Natural killer cell (primary cell): ENCODE data around the gene ABCC8. TPM values are rescaled to one million over a fixed set of nuclear protein-coding genes. Genes with fewer than 3 reads are reported as not detected.
"Not testable (repeated sequence)": the region's sequence is repeated elsewhere in the genome, so short reads cannot be mapped to it uniquely, and the experiment has no call there.

ENCODE experiments used
- ATAC-seq, 3 donors: fragments of 150-1000 bp in 2 of 3; fragments of 200-7000 bp in 1 of 3; cut with Tn5 transposase; 1 replicate in 1 of 3; 2 replicates in 2 of 3; pipeline ENCODE4 v1.10.0; 2021; ENCODE audit warnings: mild to moderate bottlenecking in 2 of 3, moderate library complexity in 2 of 3
- DNase-seq, 2 donors: peaks; one replicate each; pipeline versions ENCODE4 v3.0.0 to v3.0.0-alpha.2; 2013 to 2021; ENCODE audit warnings: mixed read lengths in 1 of 2
- H3K27ac ChIP-seq: one replicate; pipeline ENCODE4 v1.5.1; 2013; ENCODE audit warnings: mild to moderate bottlenecking, low read length
- H3K27me3 ChIP-seq: one replicate; pipeline ENCODE4 v1.6.1; 2013; ENCODE audit warnings: low read length; ENCODE audit not compliant: control insufficient read depth, insufficient read depth
- H3K36me3 ChIP-seq: one replicate; pipeline ENCODE4 v1.6.1; 2013; ENCODE audit warnings: low read length; ENCODE audit not compliant: control insufficient read depth, insufficient read depth
- H3K4me1 ChIP-seq: one replicate; pipeline ENCODE4 v1.6.1; 2013; ENCODE audit warnings: low read length; ENCODE audit not compliant: control insufficient read depth, insufficient read depth
- H3K4me3 ChIP-seq: one replicate; pipeline ENCODE4 v1.5.1; 2013; ENCODE audit warnings: low read length
- H3K9me3 ChIP-seq: one replicate; pipeline ENCODE4 v1.6.1; 2013; ENCODE audit warnings: low read length; ENCODE audit not compliant: control insufficient read depth, insufficient read depth
- H3K27ac Mint-ChIP-seq, 2 donors: one replicate each; pipeline ENCODE4 v1.8.0; 2022; ENCODE audit warnings: mild to moderate bottlenecking in 2 of 2, mixed read lengths in 2 of 2, moderate library complexity in 1 of 2
- H3K27me3 Mint-ChIP-seq, 2 donors: one replicate each; pipeline ENCODE4 v1.8.0; 2022; ENCODE audit warnings: low read depth in 2 of 2, mixed read lengths in 2 of 2
- H3K36me3 Mint-ChIP-seq: one replicate; pipeline ENCODE4 v1.8.0; 2022; ENCODE audit warnings: mixed read lengths
- H3K4me1 Mint-ChIP-seq, 2 donors: one replicate each; pipeline ENCODE4 v1.8.0; 2022; ENCODE audit warnings: mixed read lengths in 2 of 2
- H3K4me3 Mint-ChIP-seq: one replicate; pipeline ENCODE4 v1.8.0; 2022; ENCODE audit warnings: mild to moderate bottlenecking, moderate library complexity, mixed read lengths
- H3K9me3 Mint-ChIP-seq, 2 donors: one replicate each; pipeline ENCODE4 v1.8.0; 2022; ENCODE audit warnings: mixed read lengths in 2 of 2
- WGBS: methylation state at CpG from one replicate; pipeline ENCODE4 v1.1.7; 2013; ENCODE audit warnings: missing lambda C conversion rate; ENCODE audit not compliant: insufficient coverage; 5-methylcytosine and 5-hydroxymethylcytosine counted together
- intact Hi-C: fragments of 100-400 bp; cut with micrococcal nuclease; formaldehyde crosslinking; loops from one replicate; pipeline ENCODE4 v1.14.2; 2022
- total RNA-seq, 4 donors: library from RNA; stranded (reverse); fragments of 120-200 nt in 1 of 4; gene quantifications; one replicate each; pipeline versions ENCODE4 v1.2.3 to v1.2.4, GENCODE V29; 2013 to 2022
- TF ChIP-seq, protein P1 (sequence below): fragments of 200-600 bp; IDR thresholded peaks from one replicate; pipeline ENCODE4 v1.8.0; 2022; ENCODE audit warnings: antibody characterized with exemption

ABCC8 gene
- total RNA-seq, 3 donors from 2014 or later (not counting 1 experiment from before 2014, with no cell fraction given): not detected

DNA sequence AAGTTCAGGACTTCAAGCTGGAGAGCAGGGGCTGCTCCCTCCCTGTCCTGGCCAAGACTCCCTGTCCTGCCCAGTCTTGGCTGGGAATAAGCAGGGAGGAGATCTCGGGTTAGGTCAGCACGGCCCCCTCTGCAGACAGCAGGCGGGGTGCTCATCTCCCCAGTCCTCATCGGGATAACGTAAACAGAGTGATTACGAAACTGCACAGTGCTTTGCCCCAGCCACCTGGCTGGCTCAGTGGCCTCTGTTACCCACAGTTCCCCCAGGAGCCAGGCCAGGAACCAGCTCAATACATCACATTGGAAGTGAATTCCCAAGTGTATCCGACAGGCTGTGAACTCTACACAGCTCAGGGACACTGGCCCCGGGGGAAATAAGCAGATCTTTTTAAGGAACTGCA lies 45.5 kb downstream of the ABCC8 start:
- H3K36me3 Mint-ChIP-seq: no peaks in the 10 kb centered on the region
- ATAC-seq: no peak
- TF ChIP-seq, protein P1, sequence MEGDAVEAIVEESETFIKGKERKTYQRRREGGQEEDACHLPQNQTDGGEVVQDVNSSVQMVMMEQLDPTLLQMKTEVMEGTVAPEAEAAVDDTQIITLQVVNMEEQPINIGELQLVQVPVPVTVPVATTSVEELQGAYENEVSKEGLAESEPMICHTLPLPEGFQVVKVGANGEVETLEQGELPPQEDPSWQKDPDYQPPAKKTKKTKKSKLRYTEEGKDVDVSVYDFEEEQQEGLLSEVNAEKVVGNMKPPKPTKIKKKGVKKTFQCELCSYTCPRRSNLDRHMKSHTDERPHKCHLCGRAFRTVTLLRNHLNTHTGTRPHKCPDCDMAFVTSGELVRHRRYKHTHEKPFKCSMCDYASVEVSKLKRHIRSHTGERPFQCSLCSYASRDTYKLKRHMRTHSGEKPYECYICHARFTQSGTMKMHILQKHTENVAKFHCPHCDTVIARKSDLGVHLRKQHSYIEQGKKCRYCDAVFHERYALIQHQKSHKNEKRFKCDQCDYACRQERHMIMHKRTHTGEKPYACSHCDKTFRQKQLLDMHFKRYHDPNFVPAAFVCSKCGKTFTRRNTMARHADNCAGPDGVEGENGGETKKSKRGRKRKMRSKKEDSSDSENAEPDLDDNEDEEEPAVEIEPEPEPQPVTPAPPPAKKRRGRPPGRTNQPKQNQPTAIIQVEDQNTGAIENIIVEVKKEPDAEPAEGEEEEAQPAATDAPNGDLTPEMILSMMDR: no peak
- no peak overlapping the region for H3K27ac Mint-ChIP-seq
- no peak overlapping the region for H3K4me3 Mint-ChIP-seq
- no peaks in the 10 kb centered on the region for H3K9me3 Mint-ChIP-seq
- no peaks in the 10 kb centered on the region for H3K4me1 ChIP-seq
- DNase-seq: no peak
- H3K4me1 Mint-ChIP-seq: no peaks in the 10 kb centered on the region
- no peak overlapping the region for H3K4me3 ChIP-seq
- no peaks in the 10 kb centered on the region for H3K36me3 ChIP-seq
- H3K27me3 Mint-ChIP-seq: peaks cover 2 to 5% of the 10 kb centered on the region in 2 donors
- H3K27me3 ChIP-seq: no peaks in the 10 kb centered on the region
- no peak overlapping the region for H3K27ac ChIP-seq
- H3K9me3 ChIP-seq: no peaks in the 10 kb centered on the region
- intact Hi-C loops: no loop called here
- 72% methylated on average over 8 of the region's 8 CpGs for WGBS

DNA sequence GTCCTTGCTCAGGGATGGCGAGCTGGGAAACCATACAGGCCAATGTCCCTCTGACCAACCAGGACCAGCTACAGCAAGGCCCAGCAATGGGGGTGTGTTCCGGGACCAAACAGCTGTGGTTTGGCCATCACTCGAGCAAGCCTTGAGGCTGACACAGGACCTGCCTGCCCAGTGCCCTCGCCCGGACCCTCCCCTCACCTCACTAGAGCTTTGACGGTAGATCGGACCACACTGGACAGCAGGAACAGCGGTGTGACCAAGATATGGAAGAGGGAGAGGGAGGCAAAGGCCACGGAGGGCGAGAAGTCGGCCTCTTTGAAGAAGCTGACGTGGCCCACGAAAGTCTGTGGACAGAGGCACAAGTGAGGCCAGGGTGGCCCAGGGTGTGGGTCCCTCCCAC lies 46.0 kb downstream of the ABCC8 start:
- Histone ChIP-seq H3K36me3 (no peaks in the 10 kb centered on the region), H3K4me1 (no peaks in the 10 kb centered on the region), H3K9me3 (no peaks in the 10 kb centered on the region), H3K27me3 (no peaks in the 10 kb centered on the region), H3K4me3 (no peak overlapping the region), H3K27ac (no peak overlapping the region)
- no peak overlapping the region for H3K27ac Mint-ChIP-seq
- TF ChIP-seq, protein P1: no peak
- WGBS: 87% methylated on average over 10 of the region's 13 CpGs
- no peak overlapping the region for H3K4me3 Mint-ChIP-seq
- DNase-seq (no peak), ATAC-seq (no peak)
- H3K36me3 Mint-ChIP-seq: no peaks in the 10 kb centered on the region
- H3K27me3 Mint-ChIP-seq: peaks cover under 1 to 2% of the 10 kb centered on the region in 2 donors
- intact Hi-C loops: no loop called here
- no peaks in the 10 kb centered on the region for H3K9me3 Mint-ChIP-seq
- no peaks in the 10 kb centered on the region for H3K4me1 Mint-ChIP-seq

DNA sequence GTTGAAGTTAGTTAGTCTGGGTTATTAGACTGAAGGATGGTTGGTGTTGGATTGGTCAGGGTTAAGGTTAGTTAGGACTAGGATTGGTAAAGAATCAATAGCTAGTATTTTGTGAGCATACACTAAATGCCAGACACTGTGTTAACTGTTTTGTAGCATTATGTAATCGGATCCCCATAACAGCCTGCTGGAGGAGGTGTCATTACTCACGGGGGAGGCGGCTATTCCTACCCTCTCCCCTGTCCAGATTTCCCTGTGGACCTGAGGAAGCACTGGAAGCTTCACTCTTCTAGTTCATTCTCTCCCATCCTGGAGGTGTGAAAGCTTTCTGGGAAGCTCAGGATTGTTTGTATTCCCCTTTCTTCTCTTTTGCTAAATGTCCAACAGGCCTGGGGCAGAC lies 47.7 kb downstream of the ABCC8 start:
- Mint-ChIP-seq H3K4me1 (no peaks in the 10 kb centered on the region), H3K27me3 (peaks cover 0 to 7% of the 10 kb centered on the region in 2 donors), H3K27ac (no peak overlapping the region), H3K4me3 (no peak overlapping the region), H3K9me3 (no peaks in the 10 kb centered on the region), H3K36me3 (no peaks in the 10 kb centered on the region)
- Histone ChIP-seq H3K27ac (no peak overlapping the region), H3K9me3 (no peaks in the 10 kb centered on the region), H3K36me3 (no peaks in the 10 kb centered on the region), H3K27me3 (no peaks in the 10 kb centered on the region), H3K4me1 (no peaks in the 10 kb centered on the region), H3K4me3 (no peak overlapping the region)
- intact Hi-C loops: no loop called here
- ATAC-seq: no peak
- no peak for DNase-seq
- TF ChIP-seq, protein P1: no peak
- 83% methylated on average over 3 of the region's 3 CpGs for WGBS

DNA sequence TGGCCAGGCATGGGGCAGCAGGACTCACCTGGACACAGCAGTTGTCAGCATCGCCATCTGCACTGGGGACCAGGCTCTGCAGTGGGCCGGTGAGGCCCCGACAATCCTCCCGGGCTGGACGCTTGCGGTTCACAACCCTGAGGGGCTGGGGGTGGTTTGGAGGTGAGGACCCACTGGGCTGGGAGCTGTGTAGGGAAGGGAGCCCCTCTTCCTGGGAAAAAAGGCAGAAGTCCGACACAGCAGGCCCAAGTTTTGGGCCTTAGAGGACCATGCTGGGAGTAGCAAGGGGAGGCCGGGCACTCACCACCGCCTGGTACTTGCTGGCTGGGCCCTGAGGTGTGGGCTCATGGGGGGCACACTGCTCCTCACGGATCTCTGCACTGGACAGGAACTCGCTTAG lies 48.4 kb downstream of the ABCC8 start:
- Histone ChIP-seq H3K4me1 (no peaks in the 10 kb centered on the region), H3K4me3 (no peak overlapping the region), H3K27me3 (no peaks in the 10 kb centered on the region), H3K9me3 (no peaks in the 10 kb centered on the region), H3K27ac (no peak overlapping the region), H3K36me3 (no peaks in the 10 kb centered on the region)
- Mint-ChIP-seq H3K9me3 (no peaks in the 10 kb centered on the region), H3K36me3 (no peaks in the 10 kb centered on the region), H3K27me3 (peaks cover 0 to 7% of the 10 kb centered on the region in 2 donors), H3K4me3 (no peak overlapping the region), H3K4me1 (no peaks in the 10 kb centered on the region), H3K27ac (no peak overlapping the region)
- DNase-seq: no peak
- intact Hi-C loops: no loop called here
- no peak for ATAC-seq
- TF ChIP-seq, protein P1: no peak
- 91% methylated on average over 11 of the region's 11 CpGs for WGBS

DNA sequence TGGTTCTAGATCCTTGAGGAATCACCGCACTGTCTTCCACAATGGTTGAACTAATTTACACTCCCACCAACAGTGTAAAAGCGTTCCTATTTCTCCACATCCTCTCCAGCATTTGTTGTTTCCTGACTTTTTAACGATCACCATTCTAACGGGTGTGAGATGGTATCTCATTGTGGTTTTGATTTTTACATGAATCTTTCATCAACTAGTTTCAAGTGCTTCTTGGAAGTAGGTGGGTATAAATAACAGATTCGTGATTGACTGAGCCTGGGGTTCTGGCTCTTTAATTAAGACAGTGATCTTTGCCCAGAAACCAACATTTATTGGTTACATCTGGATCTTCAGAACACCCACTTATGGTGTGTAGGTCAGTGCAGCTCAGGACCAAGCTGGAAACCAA lies 50.4 kb downstream of the ABCC8 start:
- peaks cover 0 to 13% of the 10 kb centered on the region in 2 donors for H3K27me3 Mint-ChIP-seq
- H3K4me3 ChIP-seq, DNase-seq, H3K4me3 Mint-ChIP-seq, H3K4me1 Mint-ChIP-seq, H3K9me3 ChIP-seq, H3K27ac Mint-ChIP-seq, H3K27me3 ChIP-seq, intact Hi-C loops, ATAC-seq, H3K4me1 ChIP-seq, H3K9me3 Mint-ChIP-seq, H3K36me3 Mint-ChIP-seq, H3K36me3 ChIP-seq, H3K27ac ChIP-seq: not testable (repeated sequence)
- no CpG with 5 or more reads among the region's 5 CpGs for WGBS
